K562 (cell line): ENCODE data around the gene AAK1. TPM values are rescaled to one million over a fixed set of nuclear protein-coding genes. Genes with fewer than 3 reads are reported as not detected.
A peak's percentile ranks its signal among the peaks of the same experiment; 100 is the strongest.

ENCODE experiments used
- CAMTA2 ChIP-seq: fragments of 250-450 bp; sonication (Bioruptor Pico); conservative IDR thresholded peaks from 2 replicates; pipeline ENCODE4 v1.5.1; 2022
- CREBBP ChIP-seq: IDR thresholded peaks from one replicate; pipeline ENCODE4 v1.6.1; 2012; ENCODE audit warnings: low read depth, mild to moderate bottlenecking, control low read depth, inconsistent platforms, low read length
- FUS ChIP-seq: fragments of 200-400 bp; formaldehyde crosslinking; optimal IDR thresholded peaks from 2 replicates; pipeline ENCODE3; 2017; ENCODE audit warnings: low read depth, low read length
- GTF2E2 ChIP-seq: fragments of 200-800 bp; sonication (Bioruptor generic); IDR thresholded peaks from 2 replicates; pipeline ENCODE4 v1.6.1; 2016; ENCODE audit warnings: missing genetic modification characterization, missing compliant biosample characterization
- KAT7 ChIP-seq: sonication (generic); formaldehyde crosslinking; IDR thresholded peaks from 2 replicates; pipeline ENCODE4 v1.8.0; 2022; ENCODE audit warnings: missing genetic modification reagents, mild to moderate bottlenecking, borderline replicate concordance
- NR4A1 ChIP-seq, 2 experiments: fragments of 250-450 bp in 1 of 2; fragments of 450-650 bp in 1 of 2; sonication (Bioruptor Pico) in 1 of 2; IDR thresholded peaks; 2 replicates each; pipeline versions ENCODE4 v1.4.0 to v1.6.1; 2016 to 2020; ENCODE audit warnings: mild to moderate bottlenecking in 2 of 2, missing compliant biosample characterization in 1 of 2, missing genetic modification characterization in 1 of 2, moderate library complexity in 1 of 2
- RB1 ChIP-seq: fragments of 450-650 bp; IDR thresholded peaks from 2 replicates; pipeline ENCODE4 v1.6.1; 2017; ENCODE audit warnings: low read depth, mild to moderate bottlenecking
- RBFOX2 ChIP-seq: fragments of 200-400 bp; formaldehyde crosslinking; IDR thresholded peaks from 2 replicates; pipeline ENCODE4 v1.6.1; 2017; ENCODE audit warnings: low read depth, mild to moderate bottlenecking, low read length, moderate library complexity
- SMARCA4 ChIP-seq: fragments of 450-650 bp; IDR thresholded peaks from 2 replicates; pipeline ENCODE4 v1.6.1; 2016
- SMARCC2 ChIP-seq: fragments of 450-650 bp; IDR thresholded peaks from 2 replicates; pipeline ENCODE4 v1.6.1; 2017; ENCODE audit warnings: antibody characterized with exemption, moderate library complexity, mild to moderate bottlenecking, low read depth
- ZBTB1 ChIP-seq: sonication (generic); formaldehyde crosslinking; IDR thresholded peaks from 2 replicates; pipeline ENCODE4 v1.8.1; 2023; ENCODE audit warnings: missing genetic modification reagents, low read depth, mild to moderate bottlenecking, borderline replicate concordance
- ZNF217 ChIP-seq: sonication (generic); formaldehyde crosslinking; IDR thresholded peaks from 2 replicates; pipeline ENCODE4 v1.8.0; 2022; ENCODE audit warnings: mild to moderate bottlenecking, missing genetic modification reagents
- ZNF224 ChIP-seq: sonication (generic); formaldehyde crosslinking; IDR thresholded peaks from 2 replicates; pipeline ENCODE4 v1.8.0; 2022; ENCODE audit warnings: mild to moderate bottlenecking, missing genetic modification reagents
- ZNF263 ChIP-seq: sonication (generic); formaldehyde crosslinking; IDR thresholded peaks from 2 replicates; pipeline ENCODE4 v1.8.0; 2022; ENCODE audit warnings: mild to moderate bottlenecking, missing genetic modification reagents, borderline replicate concordance
- ZSCAN29 ChIP-seq: fragments of 450-650 bp; IDR thresholded peaks from 2 replicates; pipeline ENCODE4 v1.6.1; 2017
- polyA plus RNA-seq, 8 experiments: library from polyadenylated mRNA; depleted of rRNA in 4 of 8; stranded (reverse) in 5 of 8; unstranded in 3 of 8; fragments of >200 nt; fragmentation: Nextera tagmentation in 2 of 8; fragmentation: Illumina TruSeq in 1 of 8; extraction: Ambion mirVana in 2 of 8; extraction: Trizol in 1 of 8; gene quantifications; 2 replicates each; pipeline versions ENCODE4 v1.2.1 to v1.2.3, GENCODE V29; 2011 to 2014; ENCODE audit warnings: inconsistent platforms in 1 of 8, missing spikeins in 1 of 8
- total RNA-seq, 7 experiments: library from RNA; depleted of rRNA in 6 of 7; stranded (reverse); fragments of >200 nt in 6 of 7; fragmentation: Illumina TruSeq in 2 of 7; extraction: Trizol in 2 of 7; gene quantifications; 2 replicates each; pipeline versions ENCODE4 v1.2.1 to v1.2.3, GENCODE V29; 2011 to 2021; ENCODE audit warnings: low replicate concordance in 1 of 7
- TF ChIP-seq, protein P1 (sequence below): fragments of 200-800 bp; sonication (Bioruptor generic); IDR thresholded peaks from 2 replicates; pipeline ENCODE4 v1.6.1; 2016; ENCODE audit warnings: missing genetic modification characterization, missing compliant biosample characterization
- TF ChIP-seq, protein P2 (sequence below): fragments of 250-450 bp; sonication (Bioruptor Pico); IDR thresholded peaks from 2 replicates; pipeline ENCODE4 v1.8.0; 2021; ENCODE audit warnings: moderate library complexity, mild to moderate bottlenecking, inconsistent platforms
- TF ChIP-seq, protein P3 (sequence below): sonication (generic); formaldehyde crosslinking; IDR thresholded peaks from 2 replicates; pipeline ENCODE4 v1.8.0; 2023; ENCODE audit warnings: mild to moderate bottlenecking, missing genetic modification reagents

Gene AAK1
- total and polyA plus RNA-seq, 9 of the 15 experiments (the other 6 are each of a cell fraction or from before 2014, with no cell fraction given) = 0.89 to 17.1 (median 6.0) TPM

DNA sequence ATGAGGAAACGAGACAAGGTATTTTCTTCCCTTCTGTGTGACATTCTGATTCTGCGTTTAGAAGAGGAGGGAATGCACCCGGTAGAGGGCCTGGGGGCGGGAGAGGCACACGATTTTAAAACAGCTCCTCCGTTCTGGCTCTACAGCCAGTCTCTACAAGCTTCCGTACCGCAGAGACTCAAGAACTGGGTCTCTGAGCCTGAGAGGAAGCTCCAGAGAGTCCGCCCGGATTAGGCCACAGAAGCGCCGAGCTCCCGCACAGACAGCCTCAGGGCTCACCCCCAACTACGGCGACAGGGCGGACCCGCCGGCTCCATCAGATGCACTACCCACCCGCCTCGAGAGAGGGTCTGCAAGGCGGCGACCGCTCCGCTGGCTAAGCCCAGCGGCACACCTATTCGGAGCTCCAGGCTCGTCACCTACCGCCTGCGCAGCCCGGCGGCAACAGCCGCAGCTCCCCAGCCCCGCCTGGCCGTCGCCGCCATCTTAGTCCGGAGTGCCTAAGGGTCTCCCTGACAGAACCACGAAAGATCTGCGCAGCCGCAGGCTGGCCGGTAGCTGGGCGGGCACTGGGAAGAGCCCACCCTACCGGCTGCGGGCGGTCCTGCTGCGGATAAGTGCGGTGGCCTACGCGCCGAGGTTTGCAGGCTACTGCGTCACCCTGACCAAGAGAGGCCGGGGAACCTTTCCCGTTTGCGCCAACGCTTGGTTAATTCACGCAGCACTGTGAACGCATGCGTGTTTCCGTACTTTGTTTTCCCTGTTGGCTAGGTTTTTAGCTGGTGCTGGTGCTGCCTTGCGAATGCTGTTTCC, 206.4 kb downstream of the AAK1 start, which contains the start of gene NFU1 (continued):
- TF ChIP-seq, protein P1, sequence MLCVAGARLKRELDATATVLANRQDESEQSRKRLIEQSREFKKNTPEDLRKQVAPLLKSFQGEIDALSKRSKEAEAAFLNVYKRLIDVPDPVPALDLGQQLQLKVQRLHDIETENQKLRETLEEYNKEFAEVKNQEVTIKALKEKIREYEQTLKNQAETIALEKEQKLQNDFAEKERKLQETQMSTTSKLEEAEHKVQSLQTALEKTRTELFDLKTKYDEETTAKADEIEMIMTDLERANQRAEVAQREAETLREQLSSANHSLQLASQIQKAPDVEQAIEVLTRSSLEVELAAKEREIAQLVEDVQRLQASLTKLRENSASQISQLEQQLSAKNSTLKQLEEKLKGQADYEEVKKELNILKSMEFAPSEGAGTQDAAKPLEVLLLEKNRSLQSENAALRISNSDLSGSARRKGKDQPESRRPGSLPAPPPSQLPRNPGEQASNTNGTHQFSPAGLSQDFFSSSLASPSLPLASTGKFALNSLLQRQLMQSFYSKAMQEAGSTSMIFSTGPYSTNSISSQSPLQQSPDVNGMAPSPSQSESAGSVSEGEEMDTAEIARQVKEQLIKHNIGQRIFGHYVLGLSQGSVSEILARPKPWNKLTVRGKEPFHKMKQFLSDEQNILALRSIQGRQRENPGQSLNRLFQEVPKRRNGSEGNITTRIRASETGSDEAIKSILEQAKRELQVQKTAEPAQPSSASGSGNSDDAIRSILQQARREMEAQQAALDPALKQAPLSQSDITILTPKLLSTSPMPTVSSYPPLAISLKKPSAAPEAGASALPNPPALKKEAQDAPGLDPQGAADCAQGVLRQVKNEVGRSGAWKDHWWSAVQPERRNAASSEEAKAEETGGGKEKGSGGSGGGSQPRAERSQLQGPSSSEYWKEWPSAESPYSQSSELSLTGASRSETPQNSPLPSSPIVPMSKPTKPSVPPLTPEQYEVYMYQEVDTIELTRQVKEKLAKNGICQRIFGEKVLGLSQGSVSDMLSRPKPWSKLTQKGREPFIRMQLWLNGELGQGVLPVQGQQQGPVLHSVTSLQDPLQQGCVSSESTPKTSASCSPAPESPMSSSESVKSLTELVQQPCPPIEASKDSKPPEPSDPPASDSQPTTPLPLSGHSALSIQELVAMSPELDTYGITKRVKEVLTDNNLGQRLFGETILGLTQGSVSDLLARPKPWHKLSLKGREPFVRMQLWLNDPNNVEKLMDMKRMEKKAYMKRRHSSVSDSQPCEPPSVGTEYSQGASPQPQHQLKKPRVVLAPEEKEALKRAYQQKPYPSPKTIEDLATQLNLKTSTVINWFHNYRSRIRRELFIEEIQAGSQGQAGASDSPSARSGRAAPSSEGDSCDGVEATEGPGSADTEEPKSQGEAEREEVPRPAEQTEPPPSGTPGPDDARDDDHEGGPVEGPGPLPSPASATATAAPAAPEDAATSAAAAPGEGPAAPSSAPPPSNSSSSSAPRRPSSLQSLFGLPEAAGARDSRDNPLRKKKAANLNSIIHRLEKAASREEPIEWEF (CRISPR knock-in tag) = no peak
- TF ChIP-seq, protein P2, sequence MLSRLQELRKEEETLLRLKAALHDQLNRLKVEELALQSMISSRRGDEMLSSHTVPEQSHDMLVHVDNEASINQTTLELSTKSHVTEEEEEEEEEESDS = no peak
- TF ChIP-seq CREBBP (no peak), RBFOX2 (peak; percentile 99), ZNF263 (peak; percentile 53; the same call in 1 of the 2 replicates), KAT7 (CRISPR knock-in tag) (peak; percentile 78; the same call in 1 of the 2 replicates), FUS (no peak), GTF2E2 (tag) (peak; percentile 96), ZBTB1 (peak; percentile 88), ZNF224 (no peak), RB1 (peak; percentile 85), SMARCA4 (no peak; the same call in 1 of the 2 replicates), CAMTA2 (CRISPR knock-in tag) (no peak), ZSCAN29 (peak; percentile 59; the same call in 1 of the 2 replicates), SMARCC2 (peak; percentile 34; the same call in 1 of the 2 replicates), ZNF217 (CRISPR knock-in tag) (no peak), NR4A1 (CRISPR knock-in tag; IDR thresholded peaks at IDR 0.05) (no peak), NR4A1 (tag; IDR thresholded peaks at IDR 0.05) (no peak)
- TF ChIP-seq, protein P3, sequence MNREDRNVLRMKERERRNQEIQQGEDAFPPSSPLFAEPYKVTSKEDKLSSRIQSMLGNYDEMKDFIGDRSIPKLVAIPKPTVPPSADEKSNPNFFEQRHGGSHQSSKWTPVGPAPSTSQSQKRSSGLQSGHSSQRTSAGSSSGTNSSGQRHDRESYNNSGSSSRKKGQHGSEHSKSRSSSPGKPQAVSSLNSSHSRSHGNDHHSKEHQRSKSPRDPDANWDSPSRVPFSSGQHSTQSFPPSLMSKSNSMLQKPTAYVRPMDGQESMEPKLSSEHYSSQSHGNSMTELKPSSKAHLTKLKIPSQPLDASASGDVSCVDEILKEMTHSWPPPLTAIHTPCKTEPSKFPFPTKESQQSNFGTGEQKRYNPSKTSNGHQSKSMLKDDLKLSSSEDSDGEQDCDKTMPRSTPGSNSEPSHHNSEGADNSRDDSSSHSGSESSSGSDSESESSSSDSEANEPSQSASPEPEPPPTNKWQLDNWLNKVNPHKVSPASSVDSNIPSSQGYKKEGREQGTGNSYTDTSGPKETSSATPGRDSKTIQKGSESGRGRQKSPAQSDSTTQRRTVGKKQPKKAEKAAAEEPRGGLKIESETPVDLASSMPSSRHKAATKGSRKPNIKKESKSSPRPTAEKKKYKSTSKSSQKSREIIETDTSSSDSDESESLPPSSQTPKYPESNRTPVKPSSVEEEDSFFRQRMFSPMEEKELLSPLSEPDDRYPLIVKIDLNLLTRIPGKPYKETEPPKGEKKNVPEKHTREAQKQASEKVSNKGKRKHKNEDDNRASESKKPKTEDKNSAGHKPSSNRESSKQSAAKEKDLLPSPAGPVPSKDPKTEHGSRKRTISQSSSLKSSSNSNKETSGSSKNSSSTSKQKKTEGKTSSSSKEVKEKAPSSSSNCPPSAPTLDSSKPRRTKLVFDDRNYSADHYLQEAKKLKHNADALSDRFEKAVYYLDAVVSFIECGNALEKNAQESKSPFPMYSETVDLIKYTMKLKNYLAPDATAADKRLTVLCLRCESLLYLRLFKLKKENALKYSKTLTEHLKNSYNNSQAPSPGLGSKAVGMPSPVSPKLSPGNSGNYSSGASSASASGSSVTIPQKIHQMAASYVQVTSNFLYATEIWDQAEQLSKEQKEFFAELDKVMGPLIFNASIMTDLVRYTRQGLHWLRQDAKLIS = peak; percentile 73; the same call in 1 of the 2 replicates
